SK-N-MC (cell line): ENCODE measurements around the gene TMEM74B.

ENCODE experiments used
- DNase-seq: peaks from one replicate; pipeline ENCODE4 v3.0.0-alpha.2; 2011; ENCODE audit warnings: low read depth, low spot score
- H3K27ac ChIP-seq: fragments of 200-600 bp; sonication (generic); 2 replicates; pipeline ENCODE4 v1.5.1; 2016; ENCODE audit warnings: mixed run types
- H3K36me3 ChIP-seq: fragments of 200-600 bp; sonication (generic); 2 replicates; pipeline ENCODE4 v1.6.1; 2017; ENCODE audit warnings: antibody characterized with exemption, low read length, mixed read lengths; ENCODE audit not compliant: insufficient read depth
- H3K4me3 ChIP-seq: fragments of 200-600 bp; sonication (generic); 2 replicates; pipeline ENCODE4 v1.5.1; 2016
- H3K9ac ChIP-seq: fragments of 200-600 bp; sonication (generic); 2 replicates; pipeline ENCODE4 v1.8.0; 2017; ENCODE audit warnings: mixed run types, mixed read lengths; ENCODE audit not compliant: insufficient read length
- H3K9me3 ChIP-seq: fragments of 200-600 bp; sonication (generic); 2 replicates; pipeline ENCODE4 v1.6.1; 2017; ENCODE audit warnings: low read depth, mild to moderate bottlenecking, antibody characterized with exemption, low read length, moderate library complexity, mixed read lengths
- EZH2 ChIP-seq: fragments of 200-600 bp; sonication (generic); IDR thresholded peaks from one replicate; pipeline ENCODE4 v1.6.1; 2017; ENCODE audit warnings: antibody characterized with exemption
- FOXP2 ChIP-seq: optimal IDR thresholded peaks from 2 replicates; pipeline ENCODE3; 2011; ENCODE audit warnings: mild to moderate bottlenecking, moderate library complexity; ENCODE audit not compliant: insufficient read depth; ENCODE audit errors: extremely low read length, control extremely low read depth
- POLR2AphosphoS5 ChIP-seq: IDR thresholded peaks from 2 replicates; pipeline ENCODE4 v1.6.1; 2012; ENCODE audit warnings: mild to moderate bottlenecking, low read depth, low read length, borderline replicate concordance

Gene TMEM74B

GRCh38 chr20:1206366-1207148 lies 21.8 kb upstream of the TMEM74B start:
- Histone ChIP-seq H3K9ac (no peak overlapping the region), H3K9me3 (no peaks in the 10 kb centered on the region), H3K4me3 (no peak overlapping the region), H3K36me3 (no peaks in the 10 kb centered on the region), H3K27ac (no peak overlapping the region)
- no peak for DNase-seq
- no peak for TF ChIP-seq POLR2AphosphoS5
- TF ChIP-seq EZH2: no peak
- no peak for TF ChIP-seq FOXP2

DNA sequence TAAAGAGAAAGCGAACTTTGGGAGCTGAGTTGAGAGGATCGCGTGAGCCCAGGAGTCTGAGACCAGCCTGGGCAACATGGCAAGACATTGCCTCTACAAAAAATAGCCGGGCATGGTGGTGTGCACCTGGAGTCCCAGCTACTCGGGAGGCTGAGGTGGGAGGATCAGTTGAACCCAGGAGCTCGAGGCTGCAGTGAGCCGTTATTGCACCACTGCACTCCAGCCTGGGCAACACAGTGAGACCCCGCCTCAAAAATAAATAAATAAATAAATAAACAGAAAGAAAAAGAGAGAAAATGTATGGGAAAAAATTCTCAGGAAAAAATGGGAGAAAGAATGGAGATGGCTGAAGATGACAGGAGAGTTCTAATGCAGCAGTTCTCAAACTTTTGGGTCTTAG lies 21.0 kb upstream of the TMEM74B start:
- Histone ChIP-seq H3K27ac (no peak overlapping the region), H3K36me3 (no peaks in the 10 kb centered on the region), H3K4me3 (no peak overlapping the region), H3K9me3 (no peaks in the 10 kb centered on the region), H3K9ac (no peak overlapping the region)
- TF ChIP-seq FOXP2 (no peak), POLR2AphosphoS5 (no peak), EZH2 (no peak)
- DNase-seq: no peak

GRCh38 chr20:1204576-1204975 lies 19.8 kb upstream of the TMEM74B start:
- Histone ChIP-seq H3K9me3 (no peaks in the 10 kb centered on the region), H3K4me3 (no peak overlapping the region), H3K9ac (no peak overlapping the region), H3K36me3 (no peaks in the 10 kb centered on the region), H3K27ac (no peak overlapping the region)
- DNase-seq: no peak
- TF ChIP-seq FOXP2: no peak
- TF ChIP-seq EZH2: no peak
- no peak for TF ChIP-seq POLR2AphosphoS5

GRCh38 chr20:1204113-1204512 lies 19.3 kb upstream of the TMEM74B start:
- no peak for TF ChIP-seq EZH2
- TF ChIP-seq POLR2AphosphoS5: no peak
- no peak for TF ChIP-seq FOXP2

GRCh38 chr20:1203630-1204029 lies 18.8 kb upstream of the TMEM74B start:
- H3K4me3 ChIP-seq: no peak overlapping the region

More at GRCh38 chr20:1204113-1204512, 19.3 kb upstream of the TMEM74B start:
- Histone ChIP-seq H3K36me3 (no peaks in the 10 kb centered on the region), H3K9me3 (no peaks in the 10 kb centered on the region), H3K27ac (no peak overlapping the region), H3K4me3 (no peak overlapping the region), H3K9ac (no peak overlapping the region)
- DNase-seq: no peak

DNA sequence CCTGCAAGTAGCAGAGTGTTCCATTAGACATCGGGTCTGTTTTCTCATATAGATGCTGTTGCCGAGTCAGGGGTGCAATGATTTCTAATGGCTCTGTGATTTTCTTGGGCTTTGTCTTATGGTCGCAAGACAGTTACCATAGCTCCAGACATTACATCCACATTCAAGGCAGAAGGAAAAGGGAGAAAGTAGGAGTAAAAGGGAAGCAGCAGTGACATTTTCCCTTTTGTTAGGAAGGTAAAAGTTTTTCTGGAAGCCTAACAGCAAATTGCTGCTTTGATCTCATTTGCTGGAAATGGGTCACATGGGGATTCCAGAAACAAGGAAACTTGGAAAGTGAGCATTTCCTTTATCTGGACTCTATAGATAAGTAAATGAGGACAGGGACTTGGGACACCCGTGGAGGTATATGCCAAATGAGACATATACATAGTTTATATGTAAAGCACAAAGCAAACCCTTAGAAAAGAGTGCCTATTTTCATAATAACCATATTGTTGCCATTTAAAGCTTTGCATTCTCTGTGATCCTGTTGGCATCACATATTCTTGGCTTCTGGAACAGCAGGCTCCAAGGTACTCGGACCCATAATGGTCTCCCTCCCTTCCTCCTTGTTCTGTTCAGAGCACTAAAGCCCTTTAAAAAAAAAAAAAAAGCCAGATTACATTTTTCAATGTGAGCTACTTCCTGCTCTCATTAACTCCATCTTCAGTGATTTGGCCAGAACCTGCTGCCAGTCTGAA lies 18.2 kb upstream of the TMEM74B start, which contains the start of gene C20orf202:
C20orf202 (plus strand) TSS at position 693 of the 743 bp plus-strand sequence. CDS start 132 bp downstream, outside the sequence.
- H3K9ac ChIP-seq: no peak within 1 kb of the TSS
- no peak for DNase-seq
- no peaks in the 10 kb centered on the region for H3K9me3 ChIP-seq
- no peak within 1 kb of the TSS for H3K27ac ChIP-seq
- TF ChIP-seq POLR2AphosphoS5: no peak
- no peak for TF ChIP-seq EZH2
- H3K4me3 ChIP-seq: no peak within 1 kb of the TSS
- H3K36me3 ChIP-seq: no peaks in the 10 kb centered on the region

More at GRCh38 chr20:1203630-1204029, 18.8 kb upstream of the TMEM74B start:
- H3K9me3 ChIP-seq: no peaks in the 10 kb centered on the region
- TF ChIP-seq EZH2 (no peak), POLR2AphosphoS5 (no peak), FOXP2 (no peak)
- no peak for DNase-seq
- no peak overlapping the region for H3K9ac ChIP-seq
- H3K27ac ChIP-seq: no peak overlapping the region
- H3K36me3 ChIP-seq: no peaks in the 10 kb centered on the region

GRCh38 chr20:1199964-1200363 lies 15.2 kb upstream of the TMEM74B start:
- Histone ChIP-seq H3K36me3 (no peaks in the 10 kb centered on the region), H3K4me3 (no peak overlapping the region), H3K9me3 (no peaks in the 10 kb centered on the region), H3K27ac (no peak overlapping the region), H3K9ac (no peak overlapping the region)
- TF ChIP-seq POLR2AphosphoS5 (no peak), FOXP2 (no peak), EZH2 (no peak)
- no peak for DNase-seq

DNA sequence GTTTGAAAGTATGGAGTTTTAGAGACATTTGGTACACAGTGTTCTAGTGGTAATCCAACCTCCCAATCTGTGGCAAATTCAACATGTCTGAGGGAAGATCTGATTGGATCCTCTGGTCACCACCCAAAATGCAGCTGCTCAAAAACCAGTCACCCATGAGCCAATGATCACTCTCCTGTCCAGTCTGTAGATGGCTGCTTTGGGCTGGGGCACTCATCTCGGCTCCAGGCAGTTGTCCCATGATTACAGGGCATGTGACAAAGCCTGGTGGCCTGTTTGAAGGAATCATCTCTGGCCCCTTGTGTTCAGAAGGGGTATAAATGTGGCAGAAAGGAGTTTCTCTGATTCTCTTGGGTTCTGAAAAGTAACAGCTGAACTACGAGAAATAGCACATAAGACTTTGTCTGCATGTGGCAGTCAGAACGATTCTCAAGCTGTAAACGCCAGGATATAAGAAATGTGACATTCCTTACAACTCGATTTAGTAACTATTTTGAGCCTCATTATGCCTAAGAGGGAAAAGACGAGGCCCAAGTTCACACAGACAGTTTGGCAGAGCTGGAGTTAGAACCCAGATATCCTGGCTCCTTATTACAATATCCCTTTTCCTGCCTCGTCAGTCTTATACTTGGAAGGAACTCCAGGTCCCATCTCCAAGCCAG lies 14.6 kb upstream of the TMEM74B start:
- Histone ChIP-seq H3K36me3 (no peaks in the 10 kb centered on the region), H3K9ac (no peak overlapping the region), H3K9me3 (no peaks in the 10 kb centered on the region), H3K27ac (no peak overlapping the region), H3K4me3 (no peak overlapping the region)
- TF ChIP-seq FOXP2 (no peak), EZH2 (no peak), POLR2AphosphoS5 (no peak)
- no peak for DNase-seq
